Ishikawa (cell line): ENCODE results near the gene TTC27.

Experiments used
- CEBPB ChIP-seq: IDR thresholded peaks from 2 replicates; pipeline ENCODE4 v1.6.1; 2012
- CREB1 ChIP-seq: IDR thresholded peaks from 2 replicates; pipeline ENCODE4 v1.6.1; 2012; ENCODE audit warnings: low read depth
- EGR1 ChIP-seq: IDR thresholded peaks from 2 replicates; pipeline ENCODE4 v1.6.1; 2012
- EP300 ChIP-seq: IDR thresholded peaks from 2 replicates; pipeline ENCODE4 v1.6.1; 2012; ENCODE audit warnings: borderline replicate concordance
- FOXM1 ChIP-seq: IDR thresholded peaks from 2 replicates; pipeline ENCODE4 v1.6.1; 2012; ENCODE audit warnings: low read depth, borderline replicate concordance
- NFIC ChIP-seq: IDR thresholded peaks from 2 replicates; pipeline ENCODE4 v1.6.1; 2012
- RAD21 ChIP-seq: IDR thresholded peaks from 2 replicates; pipeline ENCODE4 v1.6.1; 2012; ENCODE audit warnings: low read depth
- TAF1 ChIP-seq: IDR thresholded peaks from 2 replicates; pipeline ENCODE4 v1.6.1; 2012; ENCODE audit warnings: low read depth, mild to moderate bottlenecking
- TCF12 ChIP-seq: IDR thresholded peaks from 2 replicates; pipeline ENCODE4 v1.6.1; 2012; ENCODE audit warnings: low read depth
- TEAD4 ChIP-seq: IDR thresholded peaks from 2 replicates; pipeline ENCODE4 v1.6.1; 2012
- YY1 ChIP-seq: IDR thresholded peaks from 2 replicates; pipeline ENCODE4 v1.6.1; 2012; ENCODE audit warnings: low read depth
- ZBTB7A ChIP-seq: IDR thresholded peaks from 2 replicates; pipeline ENCODE4 v1.6.1; 2012; ENCODE audit warnings: low read depth
- TF ChIP-seq, protein P1 (sequence below): IDR thresholded peaks from 2 replicates; pipeline ENCODE4 v1.6.1; 2012
- TF ChIP-seq, protein P2 (sequence below): IDR thresholded peaks from 2 replicates; pipeline ENCODE4 v1.6.1; 2012; ENCODE audit warnings: low read depth, mild to moderate bottlenecking
- TF ChIP-seq, protein P3 (sequence below): IDR thresholded peaks from 2 replicates; pipeline ENCODE4 v1.6.1; 2012

TTC27 gene

DNA sequence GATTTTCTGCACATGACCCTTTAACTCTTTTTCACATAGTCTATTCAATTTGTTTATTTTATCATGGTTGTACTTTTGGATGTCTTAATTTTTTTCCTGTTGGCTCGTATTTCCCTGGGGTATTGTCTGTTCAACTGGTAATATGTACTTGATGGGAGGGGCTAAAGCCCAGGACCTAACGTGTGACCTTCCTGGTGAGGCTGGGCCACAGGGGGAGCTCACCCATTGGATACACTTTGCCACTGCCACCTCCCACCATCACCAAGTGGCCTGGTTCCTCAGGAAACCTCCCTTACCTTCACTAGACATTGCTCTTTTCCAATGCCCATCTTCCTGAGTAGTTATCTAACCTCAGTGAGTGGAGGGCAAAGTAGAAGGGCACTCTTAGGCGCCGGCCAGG, 175.0 kb downstream of the TTC27 start:
- TF ChIP-seq, protein P1, sequence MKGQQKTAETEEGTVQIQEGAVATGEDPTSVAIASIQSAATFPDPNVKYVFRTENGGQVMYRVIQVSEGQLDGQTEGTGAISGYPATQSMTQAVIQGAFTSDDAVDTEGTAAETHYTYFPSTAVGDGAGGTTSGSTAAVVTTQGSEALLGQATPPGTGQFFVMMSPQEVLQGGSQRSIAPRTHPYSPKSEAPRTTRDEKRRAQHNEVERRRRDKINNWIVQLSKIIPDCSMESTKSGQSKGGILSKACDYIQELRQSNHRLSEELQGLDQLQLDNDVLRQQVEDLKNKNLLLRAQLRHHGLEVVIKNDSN = no peak

DNA sequence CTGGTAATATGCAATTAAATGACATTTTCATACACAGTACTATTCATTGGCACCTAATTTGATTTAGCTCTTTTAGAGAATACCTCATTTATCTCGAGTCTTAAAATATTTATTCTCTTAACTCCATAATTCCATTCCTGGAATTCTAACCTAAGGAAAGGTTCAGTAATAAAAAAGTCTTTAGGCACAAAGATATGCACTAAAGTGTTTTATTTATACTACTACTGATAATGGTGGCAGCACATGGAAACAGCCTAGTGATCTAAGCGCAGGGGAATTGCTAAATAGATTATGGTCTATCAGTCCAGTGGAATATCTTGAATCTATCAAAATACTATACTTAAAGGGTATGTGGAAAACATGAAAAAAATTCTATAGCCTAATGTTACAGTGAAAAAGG, 176.4 kb downstream of the TTC27 start:
- TF ChIP-seq EP300 (no peak), TCF12 (no peak), TEAD4 (no peak), YY1 (no peak)

DNA sequence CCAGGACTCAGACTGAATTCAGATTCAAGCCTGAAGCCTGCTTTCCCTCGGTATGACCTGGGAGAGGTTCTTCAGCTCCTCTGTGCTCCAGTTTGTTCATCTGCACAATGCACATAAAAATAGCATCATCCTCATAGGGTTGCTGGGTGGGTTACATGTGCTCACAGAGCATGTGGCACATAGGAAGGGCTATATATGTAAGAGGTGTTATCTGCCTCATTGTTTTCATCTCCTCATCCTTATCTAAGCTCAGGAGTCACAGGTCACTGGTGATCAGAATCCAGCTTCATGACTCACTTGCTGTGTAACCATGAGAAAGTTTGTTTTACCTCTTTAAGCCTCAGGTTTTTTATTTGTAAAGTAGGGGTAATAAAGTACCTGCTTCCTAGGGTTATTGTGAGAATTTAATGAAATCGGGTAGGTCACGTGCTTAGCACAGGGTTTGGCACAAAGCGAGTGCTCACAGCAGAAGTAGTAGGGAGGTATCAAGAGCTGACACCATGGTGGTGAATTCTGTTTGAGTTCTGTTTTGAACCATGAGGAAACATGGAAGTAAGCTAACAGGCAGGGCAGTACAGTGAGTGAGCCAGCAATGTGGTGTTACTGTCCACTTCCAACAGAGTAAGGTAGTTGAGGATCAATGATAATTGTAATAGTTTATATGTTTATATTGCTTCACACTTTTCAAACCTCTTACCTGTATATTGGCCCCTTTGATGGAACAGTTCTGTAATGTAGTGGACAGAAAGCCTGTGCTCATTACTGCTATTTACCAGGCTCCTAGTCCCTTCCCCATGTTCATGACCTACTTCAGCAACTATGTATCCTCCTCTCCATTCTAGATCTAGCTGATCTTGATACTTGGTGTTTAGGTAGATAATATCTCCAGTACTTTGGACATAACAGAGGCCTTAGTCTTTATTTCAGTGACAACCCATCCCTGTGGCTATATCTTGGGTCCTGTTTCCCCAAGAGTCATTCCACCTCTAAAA, 177.6 kb downstream of the TTC27 start:
- TF ChIP-seq, protein P2, sequence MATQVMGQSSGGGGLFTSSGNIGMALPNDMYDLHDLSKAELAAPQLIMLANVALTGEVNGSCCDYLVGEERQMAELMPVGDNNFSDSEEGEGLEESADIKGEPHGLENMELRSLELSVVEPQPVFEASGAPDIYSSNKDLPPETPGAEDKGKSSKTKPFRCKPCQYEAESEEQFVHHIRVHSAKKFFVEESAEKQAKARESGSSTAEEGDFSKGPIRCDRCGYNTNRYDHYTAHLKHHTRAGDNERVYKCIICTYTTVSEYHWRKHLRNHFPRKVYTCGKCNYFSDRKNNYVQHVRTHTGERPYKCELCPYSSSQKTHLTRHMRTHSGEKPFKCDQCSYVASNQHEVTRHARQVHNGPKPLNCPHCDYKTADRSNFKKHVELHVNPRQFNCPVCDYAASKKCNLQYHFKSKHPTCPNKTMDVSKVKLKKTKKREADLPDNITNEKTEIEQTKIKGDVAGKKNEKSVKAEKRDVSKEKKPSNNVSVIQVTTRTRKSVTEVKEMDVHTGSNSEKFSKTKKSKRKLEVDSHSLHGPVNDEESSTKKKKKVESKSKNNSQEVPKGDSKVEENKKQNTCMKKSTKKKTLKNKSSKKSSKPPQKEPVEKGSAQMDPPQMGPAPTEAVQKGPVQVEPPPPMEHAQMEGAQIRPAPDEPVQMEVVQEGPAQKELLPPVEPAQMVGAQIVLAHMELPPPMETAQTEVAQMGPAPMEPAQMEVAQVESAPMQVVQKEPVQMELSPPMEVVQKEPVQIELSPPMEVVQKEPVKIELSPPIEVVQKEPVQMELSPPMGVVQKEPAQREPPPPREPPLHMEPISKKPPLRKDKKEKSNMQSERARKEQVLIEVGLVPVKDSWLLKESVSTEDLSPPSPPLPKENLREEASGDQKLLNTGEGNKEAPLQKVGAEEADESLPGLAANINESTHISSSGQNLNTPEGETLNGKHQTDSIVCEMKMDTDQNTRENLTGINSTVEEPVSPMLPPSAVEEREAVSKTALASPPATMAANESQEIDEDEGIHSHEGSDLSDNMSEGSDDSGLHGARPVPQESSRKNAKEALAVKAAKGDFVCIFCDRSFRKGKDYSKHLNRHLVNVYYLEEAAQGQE = no peak
- TF ChIP-seq EP300 (no peak), TCF12 (no peak), YY1 (no peak), CEBPB (no peak), RAD21 (no peak), NFIC (no peak), EGR1 (no peak), TAF1 (no peak)

DNA sequence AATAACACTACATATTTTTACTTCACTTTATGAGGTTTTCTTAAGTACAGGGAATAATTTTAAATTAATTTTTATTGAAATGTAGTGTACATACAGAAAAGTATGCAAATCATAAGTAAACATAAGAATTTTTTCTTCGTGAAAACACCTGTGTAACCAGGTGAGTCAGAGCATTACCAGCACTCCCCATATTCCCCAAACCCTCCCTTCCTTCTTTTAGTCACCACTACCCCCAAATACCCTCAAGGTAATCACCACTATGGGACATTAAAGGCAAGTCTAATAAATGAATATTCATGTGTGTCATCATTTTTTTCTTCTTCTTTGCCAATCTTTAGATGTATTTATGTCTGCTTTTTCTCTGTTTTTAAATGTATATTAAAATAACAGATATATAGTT, 179.0 kb downstream of the TTC27 start:
- TF ChIP-seq RAD21 (no peak), EP300 (no peak), EGR1 (no peak), TCF12 (no peak), FOXM1 (no peak), CEBPB (no peak), ZBTB7A (no peak), YY1 (no peak), NFIC (no peak)
- TF ChIP-seq, protein P3, sequence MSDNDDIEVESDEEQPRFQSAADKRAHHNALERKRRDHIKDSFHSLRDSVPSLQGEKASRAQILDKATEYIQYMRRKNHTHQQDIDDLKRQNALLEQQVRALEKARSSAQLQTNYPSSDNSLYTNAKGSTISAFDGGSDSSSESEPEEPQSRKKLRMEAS = no peak

DNA sequence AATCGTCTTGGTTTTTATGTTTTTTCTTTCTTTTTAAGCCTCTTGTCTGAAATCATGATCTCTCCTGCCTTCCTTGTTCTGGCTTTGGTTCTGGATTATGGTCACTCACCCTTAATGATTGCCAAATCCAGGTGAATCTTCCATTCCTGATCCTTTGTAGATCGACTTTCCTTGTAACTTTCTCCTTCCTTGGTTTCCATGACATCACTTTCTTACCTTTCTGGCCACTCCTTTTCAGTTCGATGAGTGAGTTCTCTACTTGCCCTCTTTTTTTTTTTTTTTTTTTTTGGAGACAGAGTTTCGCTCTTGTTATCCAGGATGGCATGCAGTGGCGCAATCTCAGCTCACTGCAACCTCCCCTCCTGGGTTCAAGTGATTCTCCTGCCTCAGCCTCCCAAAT, 179.8 kb downstream of the TTC27 start:
- TF ChIP-seq, protein P3 = no peak
- TF ChIP-seq TEAD4 (no peak), CEBPB (no peak), EP300 (no peak)

DNA sequence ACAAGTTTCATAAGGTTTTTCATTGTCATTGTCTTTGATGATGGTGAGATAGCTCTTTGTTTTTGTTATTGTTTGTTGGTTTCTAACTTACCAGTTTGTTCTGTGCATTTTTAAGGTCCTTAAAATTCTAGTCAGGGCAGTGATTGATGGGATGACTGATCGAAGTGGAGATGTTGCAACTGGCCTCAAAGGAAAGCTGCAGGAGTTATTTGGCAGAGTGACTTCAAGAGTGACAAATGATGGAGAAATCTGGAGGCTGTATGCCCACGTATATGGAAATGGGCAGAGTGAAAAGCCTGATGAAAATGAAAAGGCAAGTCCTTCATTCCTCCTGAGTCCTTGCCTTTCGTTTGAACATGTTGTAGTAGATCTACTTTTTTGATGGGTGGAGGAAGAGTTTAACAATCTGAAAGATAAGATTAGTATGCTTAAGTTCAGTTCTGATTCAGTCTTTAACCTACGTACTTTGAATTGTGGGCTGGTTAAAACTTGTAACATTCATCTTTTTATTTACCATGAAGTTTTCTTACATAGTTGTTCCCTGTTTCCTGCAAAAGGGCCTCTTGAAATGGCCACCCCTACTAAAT, 183.2 kb downstream of the TTC27 start:
- TF ChIP-seq TCF12 (no peak), TEAD4 (no peak), FOXM1 (no peak)

DNA sequence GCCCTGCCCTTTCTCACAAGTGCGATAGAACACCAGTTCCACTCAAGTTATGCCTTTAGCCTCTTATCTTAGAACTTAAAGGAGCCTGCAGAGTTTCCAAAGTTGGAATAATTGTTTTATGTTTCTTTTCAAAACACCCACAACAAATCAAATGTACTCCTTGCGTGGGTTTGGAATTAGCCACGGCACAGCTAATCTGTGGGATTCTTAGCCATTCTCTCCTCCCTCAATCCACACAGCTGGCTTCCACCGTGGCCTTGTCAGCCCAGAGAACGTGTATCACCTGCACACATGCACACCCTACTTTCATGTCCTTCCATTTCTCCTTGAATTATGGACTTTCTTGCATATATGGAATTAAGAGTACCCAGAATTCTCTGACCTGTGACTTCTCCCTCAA, 183.8 kb downstream of the TTC27 start:
- TF ChIP-seq, protein P3 = no peak
- TF ChIP-seq ZBTB7A = no peak
- no peak for TF ChIP-seq FOXM1
- no peak for TF ChIP-seq EGR1
- no peak for TF ChIP-seq RAD21
- no peak for TF ChIP-seq TCF12
- TF ChIP-seq TAF1 = no peak

DNA sequence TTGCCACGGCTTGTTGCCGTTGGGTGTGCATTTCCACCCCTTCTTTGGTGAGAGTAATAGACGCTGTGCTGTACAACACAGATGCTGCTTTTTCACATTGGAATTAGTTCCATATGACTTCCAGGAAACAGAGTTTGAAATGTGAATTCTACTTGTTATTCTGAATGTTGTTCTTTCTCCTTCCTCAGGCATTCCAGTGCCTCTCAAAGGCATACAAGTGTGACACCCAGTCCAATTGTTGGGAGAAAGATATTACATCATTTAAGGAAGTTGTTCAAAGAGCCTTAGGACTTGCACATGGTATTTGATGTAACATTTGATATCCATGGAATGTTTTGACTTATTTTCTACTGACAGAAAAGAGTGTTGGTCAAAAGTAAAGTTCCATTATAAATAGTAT, 184.5 kb downstream of the TTC27 start:
- TF ChIP-seq CREB1 = no peak
- no peak for TF ChIP-seq YY1
- TF ChIP-seq, protein P2 = no peak
- no peak for TF ChIP-seq RAD21
- no peak for TF ChIP-seq TEAD4
